GM12878 (cell line): ENCODE data around the gene NOS2. TPM values are rescaled to one million over a fixed set of nuclear protein-coding genes. Genes with fewer than 3 reads are reported as not detected.

Experiments
- ATAC-seq: fragments of 200-7000 bp; cut with Tn5 transposase; 3 replicates; pipeline ENCODE4 v1.9.1; 2020; ENCODE audit warnings: mild to moderate bottlenecking, moderate library complexity
- BruUV-seq: library from RNA; stranded (reverse); fragments of 400-500 nt; replicated peaks from 2 replicates; lab custom pipeline; 2021; lab: Mats Ljungman, UMichigan
- CTCF ChIA-PET: fragments of 300-600 bp; sonication (Branson Sonifier 250); formaldehyde crosslinking; extraction: SDS; loops from one replicate; lab custom pipeline; 2021; ENCODE audit warnings: inconsistent platforms; lab: Yijun Ruan, JAX
- POLR2A ChIA-PET: fragments of 350-600 bp; formaldehyde crosslinking; extraction: SDS; loops from one replicate; lab custom pipeline; 2021; ENCODE audit warnings: inconsistent platforms; lab: Charles Lee
- RAD21 ChIA-PET: fragments of 300-600 bp; sonication (Branson Sonifier 250); formaldehyde crosslinking; loops from one replicate; lab custom pipeline; 2023; ENCODE audit warnings: antibody characterized with exemption; ENCODE audit not compliant: unreplicated experiment; lab: Charles Lee
- SMC1A ChIA-PET: fragments of 300-600 bp; sonication (Branson Sonifier 250); formaldehyde crosslinking; loops from one replicate; lab custom pipeline; 2023; ENCODE audit not compliant: unreplicated experiment, uncharacterized antibody; lab: Charles Lee
- DNase-seq: peaks from one replicate; pipeline ENCODE4 v3.0.0-alpha.2; 2011; ENCODE audit warnings: low read depth, low spot score
- FAIRE-seq: peaks from 3 replicates; lab custom pipeline; 2011; peaks lifted over from hg19 to GRCh38; lab: Jason Lieb, UNC
- H2AFZ ChIP-seq: 2 replicates; pipeline ENCODE4 v1.6.0; 2011; ENCODE audit warnings: low read depth, low read length, control low read depth; ENCODE audit not compliant: control insufficient read depth
- H3K27ac ChIP-seq: 2 replicates; pipeline ENCODE4 v1.5.1; 2011; ENCODE audit warnings: control low read depth; ENCODE audit not compliant: control insufficient read depth, insufficient read depth
- H3K27me3 ChIP-seq, 2 experiments: replicated peaks in 1 of 2; 2 replicates each; pipeline versions ENCODE4 v1.6.0 to v1.6.1; 2011; ENCODE audit warnings: low read length in 1 of 2; ENCODE audit not compliant: control insufficient read depth in 2 of 2, insufficient read depth in 2 of 2
- H3K36me3 ChIP-seq, 2 experiments: 2 replicates each; pipeline ENCODE4 v1.5.1; 2011; ENCODE audit warnings: low read length in 1 of 2; ENCODE audit not compliant: control insufficient read depth in 2 of 2, insufficient read depth in 2 of 2
- H3K4me1 ChIP-seq: 2 replicates; pipeline ENCODE4 v1.6.1; 2011; ENCODE audit warnings: mild to moderate bottlenecking, low read length, moderate library complexity, mixed read lengths; ENCODE audit not compliant: control insufficient read depth, insufficient read depth
- H3K4me2 ChIP-seq: 2 replicates; pipeline ENCODE4 v1.6.0; 2011; ENCODE audit warnings: control low read depth; ENCODE audit not compliant: control insufficient read depth, insufficient read depth
- H3K4me3 ChIP-seq: fragments of 200-600 bp; sonication (generic); 2 replicates; pipeline ENCODE4 v1.5.1; 2016
- H3K79me2 ChIP-seq: 2 replicates; pipeline ENCODE4 v1.6.0; 2011; ENCODE audit warnings: low read length; ENCODE audit not compliant: control insufficient read depth, insufficient read depth
- H3K9ac ChIP-seq: 2 replicates; pipeline ENCODE4 v1.8.0; 2011; ENCODE audit warnings: low read length, control low read depth, mixed read lengths; ENCODE audit not compliant: control insufficient read depth, insufficient read depth
- H3K9me3 ChIP-seq: replicated peaks from 3 replicates; pipeline ENCODE4 v1.5.1; 2011; ENCODE audit warnings: mild to moderate bottlenecking, low read length; ENCODE audit not compliant: control insufficient read depth, insufficient read depth
- H4K20me1 ChIP-seq: 2 replicates; pipeline ENCODE4 v1.6.0; 2011; ENCODE audit not compliant: control insufficient read depth, insufficient read depth
- ASH2L ChIP-seq: fragments of 300-600, 200-600 bp; sonication (generic); IDR thresholded peaks from 2 replicates; pipeline ENCODE4 v1.6.1; 2017; ENCODE audit warnings: low read depth, mild to moderate bottlenecking, borderline replicate concordance
- ATF3 ChIP-seq: IDR thresholded peaks from 2 replicates; pipeline ENCODE4 v1.6.1; 2011; ENCODE audit warnings: low read depth, mild to moderate bottlenecking, low read length, moderate library complexity, borderline replicate concordance; ENCODE audit errors: extremely low read depth
- BACH1 ChIP-seq: fragments of 450-650 bp; IDR thresholded peaks from 2 replicates; pipeline ENCODE4 v1.6.1; 2017; ENCODE audit warnings: mild to moderate bottlenecking, borderline replicate concordance
- CTCF ChIP-seq, 3 experiments: IDR thresholded peaks in 2 of 3; conservative IDR thresholded peaks in 1 of 3; 2 replicates each; pipeline ENCODE4 v1.5.1; 2011; ENCODE audit warnings: low read depth in 3 of 3, low read length in 3 of 3, mild to moderate bottlenecking in 3 of 3, control low read depth in 2 of 3, moderate library complexity in 2 of 3, inconsistent platforms in 1 of 3, mixed read lengths in 1 of 3; ENCODE audit not compliant: control insufficient read depth in 2 of 3, insufficient read depth in 1 of 3; ENCODE audit errors: extremely low read depth in 1 of 3
- HSF1 ChIP-seq: fragments of 150-350 bp; IDR thresholded peaks from 2 replicates; pipeline ENCODE4 v1.6.1; 2014; ENCODE audit warnings: mild to moderate bottlenecking, low read depth, low read length
- IKZF2 ChIP-seq, 2 experiments: fragments of 450-650 bp; IDR thresholded peaks; 2 replicates each; pipeline ENCODE4 v1.6.1; 2017; ENCODE audit warnings: mild to moderate bottlenecking in 2 of 2, moderate library complexity in 2 of 2
- KDM1A ChIP-seq: fragments of 200-600 bp; sonication (generic); IDR thresholded peaks from 2 replicates; pipeline ENCODE4 v1.6.1; 2016; ENCODE audit warnings: borderline replicate concordance
- PML ChIP-seq: IDR thresholded peaks from 2 replicates; pipeline ENCODE4 v1.6.1; 2012; ENCODE audit warnings: low read length, inconsistent platforms
- POLR2AphosphoS5 ChIP-seq: IDR thresholded peaks from 2 replicates; pipeline ENCODE4 v1.6.1; 2011; ENCODE audit warnings: mild to moderate bottlenecking, low read length, inconsistent platforms
- SMAD5 ChIP-seq: IDR thresholded peaks from 2 replicates; pipeline ENCODE4 v1.6.1; 2016; ENCODE audit warnings: antibody characterized with exemption, low read depth
- SP1 ChIP-seq: IDR thresholded peaks from one replicate; pipeline ENCODE4 v1.6.1; 2011; ENCODE audit warnings: low read depth, low read length
- ZNF217 ChIP-seq: fragments of 450-650 bp; IDR thresholded peaks from 2 replicates; pipeline ENCODE4 v1.6.1; 2017; ENCODE audit warnings: antibody characterized with exemption, mild to moderate bottlenecking
- WGBS: methylation state at CpG from one replicate; pipeline ENCODE4 v1.1.6; 2016; ENCODE audit warnings: low lambda C conversion rate; ENCODE audit not compliant: insufficient replicate concordance, insufficient coverage; ENCODE audit errors: missing lambda C conversion rate; 5-methylcytosine and 5-hydroxymethylcytosine counted together
- in situ Hi-C: fragments of 300-500 bp; cut with MboI; formaldehyde crosslinking; loops from 9 replicates; pipeline ENCODE4 v1.14.3; 2018; ENCODE audit warnings: mixed read lengths
- intact Hi-C: fragments of 100-400 bp; cut with micrococcal nuclease; formaldehyde crosslinking; loops from one replicate; pipeline ENCODE4 v1.14.2; 2022; ENCODE audit not compliant: unreplicated experiment
- polyA plus RNA-seq, 11 experiments: library from polyadenylated mRNA; depleted of rRNA in 4 of 11; unstranded in 6 of 11; stranded (reverse) in 5 of 11; fragments of >200 nt; fragmentation: Nextera tagmentation in 4 of 11; fragmentation: Illumina TruSeq in 1 of 11; extraction: Ambion mirVana in 4 of 11; extraction: Trizol in 1 of 11; gene quantifications; 1 replicate in 1 of 11; 2 replicates in 10 of 11; pipeline versions ENCODE4 v1.2.1 to v1.2.3, GENCODE V29; 2011 to 2016; ENCODE audit warnings: inconsistent platforms in 2 of 11, missing spikeins in 2 of 11, low read depth in 1 of 11
- total RNA-seq, 4 experiments: library from RNA; depleted of rRNA in 3 of 4; stranded (reverse); fragments of >200 nt in 3 of 4; fragmentation: Illumina TruSeq in 1 of 4; extraction: Trizol in 1 of 4; gene quantifications; 2 replicates each; pipeline versions ENCODE4 v1.2.1 to v1.2.3, GENCODE V29; 2013 to 2021
- TF ChIP-seq, protein P1 (sequence below): IDR thresholded peaks from 2 replicates; pipeline ENCODE4 v1.6.1; 2012; ENCODE audit warnings: low read depth, low read length, improper control_type of control experiment
- TF ChIP-seq, protein P2 (sequence below): IDR thresholded peaks from 2 replicates; pipeline ENCODE4 v1.6.1; 2011; ENCODE audit warnings: borderline replicate concordance, low read depth, mild to moderate bottlenecking, moderate library complexity, low read length; ENCODE audit not compliant: insufficient read depth, poor library complexity, severe bottlenecking
- TF ChIP-seq, protein P3 (sequence below): IDR thresholded peaks from 2 replicates; pipeline ENCODE4 v1.6.1; 2012; ENCODE audit warnings: low read depth, low read length, improper control_type of control experiment

The NOS2 gene
- total and polyA plus RNA-seq, 10 of the 15 experiments (the other 5 are each of a cell fraction or from before 2014, with no cell fraction given) = 0.01 to 0.05 (median 0.01) TPM; not detected in 7

DNA sequence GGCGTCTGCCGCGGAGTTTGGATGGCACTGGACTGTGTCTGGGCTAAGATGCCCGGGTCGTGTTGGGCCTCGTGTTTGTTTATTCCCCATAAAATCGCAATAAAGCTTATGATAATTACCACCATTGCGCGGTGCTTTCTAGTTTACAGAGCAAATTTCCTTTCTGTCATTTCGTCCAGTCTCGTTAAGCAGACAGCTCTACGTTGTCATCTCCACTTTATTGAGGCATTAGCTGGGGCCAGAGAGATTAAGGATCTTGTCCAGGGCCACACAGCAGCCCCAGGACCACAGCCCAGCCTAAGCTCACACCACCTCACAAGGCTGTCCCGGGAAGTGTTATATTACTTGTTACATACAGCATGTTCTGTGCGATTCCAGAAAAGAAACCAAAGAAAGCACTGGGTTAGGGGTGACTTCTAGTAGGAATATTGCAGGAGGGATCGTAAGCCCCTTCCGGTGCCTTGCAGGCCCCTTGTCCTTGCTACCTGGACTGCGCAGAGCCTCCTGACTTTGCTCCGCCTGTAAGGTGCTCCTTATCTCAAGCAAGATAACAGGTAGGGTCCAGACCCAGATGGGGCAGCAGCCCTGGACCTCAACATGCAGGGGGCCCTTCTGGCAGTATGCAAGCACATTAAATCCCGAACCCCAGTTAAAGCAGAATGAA, 6.3 kb downstream of the NOS2 start:
- intact Hi-C loops = no loop called here
- no peak overlapping the region for H3K27ac ChIP-seq
- in situ Hi-C loops = no loop called here
- H3K9ac ChIP-seq = no peak overlapping the region
- ChIA-PET RAD21 (interaction anchor here (1.7 kb wide), 1 partner anchor 11 kb away, joined by 4 read pairs; no protein-coding TSS in a partner anchor), CTCF (interaction anchor here (1.1 to 1.2 kb wide), 2 partner anchors 11 to 86 kb away, joined by 3 read pairs; no protein-coding TSS in a partner anchor), POLR2A (no interaction called here), SMC1A (no interaction called here)
- no peak for FAIRE-seq
- peaks cover 0 to 4% of the 10 kb centered on the region in 2 experiments; a peak in 1 of 4 replicates for H3K27me3 ChIP-seq
- H3K79me2 ChIP-seq = no peaks in the 10 kb centered on the region
- no peaks in the 10 kb centered on the region for H3K4me1 ChIP-seq
- 22% methylated on average over 19 of the region's 19 CpGs for WGBS
- no peak overlapping the region for H3K4me2 ChIP-seq
- H3K36me3 ChIP-seq = no peaks in the 10 kb centered on the region
- no TSS peak for BruUV-seq
- ATAC-seq = no peak
- no peak overlapping the region for H3K4me3 ChIP-seq
- DNase-seq = no peak
- H4K20me1 ChIP-seq = no peaks in the 10 kb centered on the region
- H2AFZ ChIP-seq = no peak overlapping the region
- no peaks in the 10 kb centered on the region for H3K9me3 ChIP-seq
- TF ChIP-seq HSF1 = no peak
- TF ChIP-seq ZNF217 = no peak
- TF ChIP-seq, protein P1, sequence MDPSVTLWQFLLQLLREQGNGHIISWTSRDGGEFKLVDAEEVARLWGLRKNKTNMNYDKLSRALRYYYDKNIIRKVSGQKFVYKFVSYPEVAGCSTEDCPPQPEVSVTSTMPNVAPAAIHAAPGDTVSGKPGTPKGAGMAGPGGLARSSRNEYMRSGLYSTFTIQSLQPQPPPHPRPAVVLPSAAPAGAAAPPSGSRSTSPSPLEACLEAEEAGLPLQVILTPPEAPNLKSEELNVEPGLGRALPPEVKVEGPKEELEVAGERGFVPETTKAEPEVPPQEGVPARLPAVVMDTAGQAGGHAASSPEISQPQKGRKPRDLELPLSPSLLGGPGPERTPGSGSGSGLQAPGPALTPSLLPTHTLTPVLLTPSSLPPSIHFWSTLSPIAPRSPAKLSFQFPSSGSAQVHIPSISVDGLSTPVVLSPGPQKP = no peak
- TF ChIP-seq SMAD5 = no peak
- no peak for TF ChIP-seq ASH2L
- TF ChIP-seq, protein P2, sequence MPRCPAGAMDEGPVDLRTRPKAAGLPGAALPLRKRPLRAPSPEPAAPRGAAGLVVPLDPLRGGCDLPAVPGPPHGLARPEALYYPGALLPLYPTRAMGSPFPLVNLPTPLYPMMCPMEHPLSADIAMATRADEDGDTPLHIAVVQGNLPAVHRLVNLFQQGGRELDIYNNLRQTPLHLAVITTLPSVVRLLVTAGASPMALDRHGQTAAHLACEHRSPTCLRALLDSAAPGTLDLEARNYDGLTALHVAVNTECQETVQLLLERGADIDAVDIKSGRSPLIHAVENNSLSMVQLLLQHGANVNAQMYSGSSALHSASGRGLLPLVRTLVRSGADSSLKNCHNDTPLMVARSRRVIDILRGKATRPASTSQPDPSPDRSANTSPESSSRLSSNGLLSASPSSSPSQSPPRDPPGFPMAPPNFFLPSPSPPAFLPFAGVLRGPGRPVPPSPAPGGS = no peak
- TF ChIP-seq CTCF (IDR thresholded peaks at IDR 0.05 in 2 of 3, conservative IDR thresholded peaks at IDR 0.05 in 1 of 3; ENCODE audit: control insufficient read depth in 2 of 3, extremely low read depth in 1 of 3, insufficient read depth in 1 of 3, low read depth in 3 of 3, low read length in 3 of 3) = no peak
- no peak for TF ChIP-seq SP1
- no peak for TF ChIP-seq ATF3
- TF ChIP-seq KDM1A = no peak
- TF ChIP-seq, protein P3, sequence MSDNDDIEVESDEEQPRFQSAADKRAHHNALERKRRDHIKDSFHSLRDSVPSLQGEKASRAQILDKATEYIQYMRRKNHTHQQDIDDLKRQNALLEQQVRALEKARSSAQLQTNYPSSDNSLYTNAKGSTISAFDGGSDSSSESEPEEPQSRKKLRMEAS = no peak
- no peak for TF ChIP-seq PML
- no peak for TF ChIP-seq BACH1
- no peak for TF ChIP-seq IKZF2 (IDR thresholded peaks at IDR 0.05)
- TF ChIP-seq POLR2AphosphoS5 = no peak
